K562 (cell line): ENCODE measurements around the gene RAB31. TPM values are rescaled to one million over a fixed set of nuclear protein-coding genes. Genes with fewer than 3 reads are reported as not detected.

ENCODE experiments used
- CAMTA2 ChIP-seq: fragments of 250-450 bp; sonication (Bioruptor Pico); conservative IDR thresholded peaks from 2 replicates; pipeline ENCODE4 v1.5.1; 2022
- CBX1 ChIP-seq: sonication (generic); IDR thresholded peaks from 2 replicates; pipeline ENCODE4 v1.6.1; 2016; ENCODE audit warnings: antibody characterized with exemption, low read depth, mild to moderate bottlenecking
- CBX8 ChIP-seq: fragments of 200-600 bp; sonication (generic); IDR thresholded peaks from 2 replicates; pipeline ENCODE4 v1.6.1; 2012; ENCODE audit warnings: borderline replicate concordance, mixed run types, low read depth, mild to moderate bottlenecking, moderate library complexity, mixed read lengths, low read length, control low read depth, inconsistent platforms; ENCODE audit not compliant: poor library complexity, severe bottlenecking; ENCODE audit errors: extremely low read depth
- DMBX1 ChIP-seq: fragments of 250-450 bp; sonication (Bioruptor Pico); IDR thresholded peaks from 2 replicates; pipeline ENCODE4 v1.8.0; 2022; ENCODE audit warnings: inconsistent platforms, mild to moderate bottlenecking, moderate library complexity, borderline replicate concordance
- IRF2 ChIP-seq: sonication (generic); formaldehyde crosslinking; IDR thresholded peaks from 2 replicates; pipeline ENCODE4 v1.8.1; 2022; ENCODE audit warnings: mild to moderate bottlenecking, missing genetic modification reagents
- KLF13 ChIP-seq: fragments of 450-650 bp; IDR thresholded peaks from 2 replicates; pipeline ENCODE4 v1.6.1; 2016; ENCODE audit warnings: missing genetic modification characterization, low read depth, mild to moderate bottlenecking, missing compliant biosample characterization, moderate library complexity, borderline replicate concordance
- MCM2 ChIP-seq: fragments of 450-650 bp; IDR thresholded peaks from 2 replicates; pipeline ENCODE4 v1.6.1; 2017; ENCODE audit warnings: low read depth, mild to moderate bottlenecking
- NCOR1 ChIP-seq: fragments of 450-650 bp; IDR thresholded peaks from 2 replicates; pipeline ENCODE4 v1.6.1; 2016; ENCODE audit warnings: mild to moderate bottlenecking, moderate library complexity
- NEUROD1 ChIP-seq: fragments of 150-350 bp; IDR thresholded peaks from 2 replicates; pipeline ENCODE4 v1.6.1; 2014; ENCODE audit warnings: borderline replicate concordance, low read length, low read depth; ENCODE audit not compliant: partially characterized antibody
- NR4A1 ChIP-seq, 2 experiments: fragments of 250-450 bp in 1 of 2; fragments of 450-650 bp in 1 of 2; sonication (Bioruptor Pico) in 1 of 2; IDR thresholded peaks; 2 replicates each; pipeline versions ENCODE4 v1.4.0 to v1.6.1; 2016 to 2020; ENCODE audit warnings: mild to moderate bottlenecking in 2 of 2, missing compliant biosample characterization in 1 of 2, missing genetic modification characterization in 1 of 2, moderate library complexity in 1 of 2
- POLR2AphosphoS5 ChIP-seq: IDR thresholded peaks from 2 replicates; pipeline ENCODE4 v1.6.1; 2011; ENCODE audit warnings: mild to moderate bottlenecking, low read depth, low read length, moderate library complexity; ENCODE audit not compliant: control insufficient read depth, insufficient read depth
- SMC3 ChIP-seq: conservative IDR thresholded peaks from 2 replicates; pipeline ENCODE4 v1.6.1; 2011; ENCODE audit warnings: low read depth, low read length, improper control_type of control experiment; ENCODE audit not compliant: insufficient read depth
- TAF7 ChIP-seq: fragments of 450-650 bp; IDR thresholded peaks from 2 replicates; pipeline ENCODE4 v1.6.1; 2016; ENCODE audit warnings: missing genetic modification characterization, missing compliant biosample characterization
- ZBTB8A ChIP-seq: fragments of 450-650 bp; IDR thresholded peaks from 2 replicates; pipeline ENCODE4 v1.6.1; 2018; ENCODE audit warnings: mild to moderate bottlenecking, moderate library complexity; ENCODE audit not compliant: partially characterized antibody
- ZEB2 ChIP-seq: fragments of 450-650 bp; IDR thresholded peaks from 2 replicates; pipeline ENCODE4 v1.6.1; 2016
- ZKSCAN1 ChIP-seq: fragments of 150-350 bp; IDR thresholded peaks from 2 replicates; pipeline ENCODE4 v1.6.1; 2016; ENCODE audit warnings: low read depth, low read length
- ZNF134 ChIP-seq: fragments of 250-450 bp; sonication (Bioruptor Pico); conservative IDR thresholded peaks from 2 replicates; pipeline ENCODE4 v1.4.0; 2020
- ZNF316 ChIP-seq: fragments of 450-650 bp; IDR thresholded peaks from 2 replicates; pipeline ENCODE4 v1.6.1; 2016
- polyA plus RNA-seq, 8 experiments: library from polyadenylated mRNA; depleted of rRNA in 4 of 8; stranded (reverse) in 5 of 8; unstranded in 3 of 8; fragments of >200 nt; fragmentation: Nextera tagmentation in 2 of 8; fragmentation: Illumina TruSeq in 1 of 8; extraction: Ambion mirVana in 2 of 8; extraction: Trizol in 1 of 8; gene quantifications; 2 replicates each; pipeline versions ENCODE4 v1.2.1 to v1.2.3, GENCODE V29; 2011 to 2014; ENCODE audit warnings: inconsistent platforms in 1 of 8, missing spikeins in 1 of 8
- total RNA-seq, 7 experiments: library from RNA; depleted of rRNA in 6 of 7; stranded (reverse); fragments of >200 nt in 6 of 7; fragmentation: Illumina TruSeq in 2 of 7; extraction: Trizol in 2 of 7; gene quantifications; 2 replicates each; pipeline versions ENCODE4 v1.2.1 to v1.2.3, GENCODE V29; 2011 to 2021; ENCODE audit warnings: low replicate concordance in 1 of 7
- TF ChIP-seq, protein P1 (sequence below): fragments of 250-450 bp; sonication (Bioruptor Pico); IDR thresholded peaks from 2 replicates; pipeline ENCODE4 v1.5.1; 2021; ENCODE audit warnings: mild to moderate bottlenecking
- TF ChIP-seq, protein P2 (sequence below), 2 experiments: fragments of 200-800 bp in 1 of 2; sonication (Bioruptor generic) in 1 of 2; sonication (generic) in 1 of 2; formaldehyde crosslinking in 1 of 2; IDR thresholded peaks in 1 of 2; conservative IDR thresholded peaks in 1 of 2; 2 replicates each; pipeline versions ENCODE4 v1.5.0 to v1.6.1; 2016 to 2020; ENCODE audit warnings: missing compliant biosample characterization in 1 of 2, missing genetic modification characterization in 1 of 2, missing genetic modification reagents in 1 of 2
- TF ChIP-seq, protein P3 (sequence below): fragments of 450-650 bp; IDR thresholded peaks from 2 replicates; pipeline ENCODE4 v1.6.1; 2014; ENCODE audit warnings: low read depth, mild to moderate bottlenecking, moderate library complexity, borderline replicate concordance
- TF ChIP-seq, protein P4 (sequence below): sonication (generic); formaldehyde crosslinking; IDR thresholded peaks from 2 replicates; pipeline ENCODE4 v1.8.0; 2022; ENCODE audit warnings: mild to moderate bottlenecking, low read depth, missing genetic modification reagents

The RAB31 gene
- total and polyA plus RNA-seq, 9 of the 15 experiments (the other 6 are each of a cell fraction or from before 2014, with no cell fraction given): 20.7 to 70.4 (median 41.3) TPM

DNA sequence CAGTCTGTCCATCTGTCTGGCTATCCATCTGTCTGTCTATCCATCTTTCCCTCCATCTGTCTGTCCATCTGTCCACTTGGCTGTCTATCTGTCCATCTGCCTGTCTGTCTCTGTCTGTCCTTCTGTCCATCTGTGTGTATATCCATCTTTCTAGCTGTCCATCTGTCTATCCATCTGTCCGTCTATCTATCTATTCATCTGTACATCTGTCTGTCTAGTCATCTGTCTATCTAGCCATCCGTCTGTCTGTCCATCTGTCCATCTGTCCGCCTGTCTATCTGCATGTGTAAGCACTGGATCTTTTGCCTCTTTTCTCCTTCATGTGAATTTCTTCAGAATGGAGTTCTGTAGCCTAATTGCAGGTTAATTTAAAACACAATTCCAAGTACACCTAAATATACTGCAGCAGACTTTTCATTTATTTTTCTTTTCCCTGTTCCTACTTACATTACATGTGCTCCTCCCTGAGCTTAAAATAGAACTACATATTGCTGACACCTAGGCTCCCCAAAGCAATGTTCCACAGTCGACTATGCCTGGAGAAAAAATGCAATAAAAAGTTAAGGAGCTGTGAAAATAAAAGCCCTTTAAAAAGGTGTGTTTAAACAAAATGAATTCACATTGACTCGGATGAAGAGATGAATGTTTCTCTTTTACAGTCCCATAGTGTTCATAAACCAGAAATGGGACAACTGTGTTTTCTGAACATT, 140.2 kb downstream of the RAB31 start (continued):
- TF ChIP-seq NCOR1 (peak; percentile 93), CBX1 (no peak), SMC3 (no peak), NR4A1 (CRISPR knock-in tag; IDR thresholded peaks at IDR 0.05) (no peak), NR4A1 (tag; IDR thresholded peaks at IDR 0.05) (no peak), KLF13 (tag) (no peak), TAF7 (tag) (no peak), ZNF316 (peak; percentile 31; the same call in 1 of the 2 replicates), NEUROD1 (no peak), CBX8 (no peak), ZBTB8A (no peak), ZEB2 (peak; percentile 25; the same call in 1 of the 2 replicates), POLR2AphosphoS5 (peak; percentile 27; the same call in 1 of the 2 replicates), DMBX1 (CRISPR knock-in tag) (no peak), ZKSCAN1 (no peak), CAMTA2 (CRISPR knock-in tag) (no peak), IRF2 (no peak), MCM2 (no peak), ZNF134 (CRISPR knock-in tag) (no peak)
- TF ChIP-seq, protein P1, sequence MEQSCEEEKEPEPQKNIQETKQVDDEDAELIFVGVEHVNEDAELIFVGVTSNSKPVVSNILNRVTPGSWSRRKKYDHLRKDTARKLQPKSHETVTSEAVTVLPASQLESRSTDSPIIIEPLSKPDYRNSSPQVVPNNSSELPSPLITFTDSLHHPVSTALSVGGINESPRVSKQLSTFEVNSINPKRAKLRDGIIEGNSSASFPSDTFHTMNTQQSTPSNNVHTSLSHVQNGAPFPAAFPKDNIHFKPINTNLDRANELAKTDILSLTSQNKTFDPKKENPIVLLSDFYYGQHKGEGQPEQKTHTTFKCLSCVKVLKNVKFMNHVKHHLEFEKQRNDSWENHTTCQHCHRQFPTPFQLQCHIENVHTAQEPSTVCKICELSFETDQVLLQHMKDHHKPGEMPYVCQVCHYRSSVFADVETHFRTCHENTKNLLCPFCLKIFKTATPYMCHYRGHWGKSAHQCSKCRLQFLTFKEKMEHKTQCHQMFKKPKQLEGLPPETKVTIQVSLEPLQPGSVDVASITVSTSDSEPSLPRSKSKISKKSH (CRISPR knock-in tag): no peak
- TF ChIP-seq, protein P2, sequence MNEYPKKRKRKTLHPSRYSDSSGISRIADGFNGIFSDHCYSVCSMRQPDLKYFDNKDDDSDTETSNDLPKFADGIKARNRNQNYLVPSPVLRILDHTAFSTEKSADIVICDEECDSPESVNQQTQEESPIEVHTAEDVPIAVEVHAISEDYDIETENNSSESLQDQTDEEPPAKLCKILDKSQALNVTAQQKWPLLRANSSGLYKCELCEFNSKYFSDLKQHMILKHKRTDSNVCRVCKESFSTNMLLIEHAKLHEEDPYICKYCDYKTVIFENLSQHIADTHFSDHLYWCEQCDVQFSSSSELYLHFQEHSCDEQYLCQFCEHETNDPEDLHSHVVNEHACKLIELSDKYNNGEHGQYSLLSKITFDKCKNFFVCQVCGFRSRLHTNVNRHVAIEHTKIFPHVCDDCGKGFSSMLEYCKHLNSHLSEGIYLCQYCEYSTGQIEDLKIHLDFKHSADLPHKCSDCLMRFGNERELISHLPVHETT (CRISPR knock-in tag; conservative IDR thresholded peaks at IDR 0.05 in 1 of 2, IDR thresholded peaks at IDR 0.05 in 1 of 2): peak in 1 of 2 experiments; percentile 40; a peak in 1 of 4 replicates
- TF ChIP-seq, protein P3, sequence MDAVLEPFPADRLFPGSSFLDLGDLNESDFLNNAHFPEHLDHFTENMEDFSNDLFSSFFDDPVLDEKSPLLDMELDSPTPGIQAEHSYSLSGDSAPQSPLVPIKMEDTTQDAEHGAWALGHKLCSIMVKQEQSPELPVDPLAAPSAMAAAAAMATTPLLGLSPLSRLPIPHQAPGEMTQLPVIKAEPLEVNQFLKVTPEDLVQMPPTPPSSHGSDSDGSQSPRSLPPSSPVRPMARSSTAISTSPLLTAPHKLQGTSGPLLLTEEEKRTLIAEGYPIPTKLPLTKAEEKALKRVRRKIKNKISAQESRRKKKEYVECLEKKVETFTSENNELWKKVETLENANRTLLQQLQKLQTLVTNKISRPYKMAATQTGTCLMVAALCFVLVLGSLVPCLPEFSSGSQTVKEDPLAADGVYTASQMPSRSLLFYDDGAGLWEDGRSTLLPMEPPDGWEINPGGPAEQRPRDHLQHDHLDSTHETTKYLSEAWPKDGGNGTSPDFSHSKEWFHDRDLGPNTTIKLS: peak; percentile 89; the same call in 1 of the 2 replicates
- TF ChIP-seq, protein P4, sequence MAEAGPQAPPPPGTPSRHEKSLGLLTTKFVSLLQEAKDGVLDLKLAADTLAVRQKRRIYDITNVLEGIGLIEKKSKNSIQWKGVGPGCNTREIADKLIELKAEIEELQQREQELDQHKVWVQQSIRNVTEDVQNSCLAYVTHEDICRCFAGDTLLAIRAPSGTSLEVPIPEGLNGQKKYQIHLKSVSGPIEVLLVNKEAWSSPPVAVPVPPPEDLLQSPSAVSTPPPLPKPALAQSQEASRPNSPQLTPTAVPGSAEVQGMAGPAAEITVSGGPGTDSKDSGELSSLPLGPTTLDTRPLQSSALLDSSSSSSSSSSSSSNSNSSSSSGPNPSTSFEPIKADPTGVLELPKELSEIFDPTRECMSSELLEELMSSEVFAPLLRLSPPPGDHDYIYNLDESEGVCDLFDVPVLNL (CRISPR knock-in tag): no peak
